GM19468 (cell line): Measurements from ENCODE around the gene HECTD4.

Experiments used
- ATAC-seq: cut with Tn5 transposase; IDR thresholded peaks from one replicate; pipeline ENCODE4 v1.9.1; 2021; ENCODE audit warnings: mild to moderate bottlenecking, moderate library complexity, moderate number of reproducible peaks; ENCODE audit not compliant: unreplicated experiment; ENCODE audit errors: extremely low read depth

Gene HECTD4

GRCh38 chr12:112325157-112325556 lies 57.1 kb downstream of the HECTD4 start:
- ATAC-seq, result no peak

- ATAC-seq, result no peak
Observed at GRCh38 chr12:112322882-112323547, 59.2 kb downstream of the HECTD4 start.

GRCh38 chr12:112322441-112322840 lies 59.8 kb downstream of the HECTD4 start:
- ATAC-seq, result no peak

GRCh38 chr12:112321245-112321644 lies 61.0 kb downstream of the HECTD4 start:
- ATAC-seq, result no peak

- ATAC-seq, result no peak
Observed at GRCh38 chr12:112319395-112319794, 62.8 kb downstream of the HECTD4 start.

- ATAC-seq, result no peak
Observed at GRCh38 chr12:112317481-112317880, 64.8 kb downstream of the HECTD4 start.

- ATAC-seq, result no peak
Observed at GRCh38 chr12:112314981-112315380, 67.2 kb downstream of the HECTD4 start.

GRCh38 chr12:112309797-112310196 lies 72.4 kb downstream of the HECTD4 start:
- ATAC-seq, result no peak

- no peak for ATAC-seq
Observed at GRCh38 chr12:112308652-112309051, 73.6 kb downstream of the HECTD4 start.

- no peak for ATAC-seq
Observed at GRCh38 chr12:112308161-112308560, 74.1 kb downstream of the HECTD4 start.

- no peak for ATAC-seq
Observed at GRCh38 chr12:112307317-112308011, 74.8 kb downstream of the HECTD4 start.

- no peak for ATAC-seq
Observed at GRCh38 chr12:112305951-112306350, 76.3 kb downstream of the HECTD4 start.

- ATAC-seq, result no peak
Observed at GRCh38 chr12:112304436-112304835, 77.8 kb downstream of the HECTD4 start.

- ATAC-seq, result no peak
Observed at GRCh38 chr12:112303799-112304198, 78.4 kb downstream of the HECTD4 start.

- ATAC-seq, result peak; percentile 95
Observed at GRCh38 chr12:112303004-112303403, 79.2 kb downstream of the HECTD4 start.

- no peak for ATAC-seq
Observed at GRCh38 chr12:112299704-112300103, 82.5 kb downstream of the HECTD4 start.

- ATAC-seq, result no peak
Observed at GRCh38 chr12:112297188-112297587, 85.0 kb downstream of the HECTD4 start.

GRCh38 chr12:112296183-112296582 lies 86.0 kb downstream of the HECTD4 start:
- ATAC-seq, result no peak

- ATAC-seq, result no peak
Observed at GRCh38 chr12:112294793-112295192, 87.4 kb downstream of the HECTD4 start.

GRCh38 chr12:112288638-112289037 lies 93.6 kb downstream of the HECTD4 start:
- no peak for ATAC-seq

GRCh38 chr12:112285600-112286401 lies 96.4 kb downstream of the HECTD4 start:
- ATAC-seq, result no peak
